Measurements from ENCODE around the gene COL1A2.

GRCh38 chr7:94425546-94425945 lies 30.9 kb downstream of the COL1A2 start:
- TF ChIP-seq CTCF (IDR thresholded peaks at IDR 0.05) (no peak), POLR2A (IDR thresholded peaks at IDR 0.05) (no peak)
